H9 (cell line): ENCODE measurements around the gene CCNI2. TPM values are rescaled to one million over a fixed set of nuclear protein-coding genes. Genes with fewer than 3 reads are reported as not detected.

ENCODE experiments used
- DNase-seq: peaks from one replicate; pipeline ENCODE4 v3.0.0-alpha.2; 2017
- H2AFZ ChIP-seq: one replicate; pipeline ENCODE4 v1.6.1; 2013; ENCODE audit warnings: mild to moderate bottlenecking, low read length, control low read depth, moderate library complexity
- H2AK5ac ChIP-seq: 2 replicates; pipeline ENCODE4 v1.6.1; 2013; ENCODE audit warnings: low read length, control low read depth, mixed read lengths; ENCODE audit not compliant: insufficient read length
- H2BK120ac ChIP-seq: one replicate; pipeline ENCODE4 v1.6.1; 2013; ENCODE audit warnings: low read depth, mild to moderate bottlenecking, low read length, control low read depth, inconsistent platforms; ENCODE audit not compliant: poor library complexity, severe bottlenecking
- H2BK12ac ChIP-seq: 2 replicates; pipeline ENCODE4 v1.6.1; 2013; ENCODE audit warnings: low read length, control low read depth, mixed read lengths, low read depth; ENCODE audit not compliant: insufficient read length
- H2BK15ac ChIP-seq: 2 replicates; pipeline ENCODE4 v1.6.1; 2013; ENCODE audit warnings: low read depth, low read length, control low read depth
- H2BK20ac ChIP-seq: one replicate; pipeline ENCODE4 v1.6.1; 2013; ENCODE audit warnings: low read depth, mild to moderate bottlenecking, low read length, control low read depth, inconsistent platforms; ENCODE audit not compliant: poor library complexity, severe bottlenecking
- H2BK5ac ChIP-seq: 2 replicates; pipeline ENCODE4 v1.6.1; 2013; ENCODE audit warnings: low read length, control low read depth, mixed read lengths; ENCODE audit not compliant: insufficient read length
- H3K14ac ChIP-seq: 2 replicates; pipeline ENCODE4 v1.6.1; 2013; ENCODE audit warnings: low read length, control low read depth; ENCODE audit not compliant: insufficient read depth
- H3K18ac ChIP-seq: 2 replicates; pipeline ENCODE4 v1.6.1; 2013; ENCODE audit warnings: low read depth, mild to moderate bottlenecking, mixed read lengths, low read length, control low read depth; ENCODE audit not compliant: insufficient read length
- H3K23ac ChIP-seq: 2 replicates; pipeline ENCODE4 v1.6.1; 2013; ENCODE audit warnings: low read length, control low read depth, mixed read lengths, low read depth; ENCODE audit not compliant: insufficient read length
- H3K23me2 ChIP-seq: 2 replicates; pipeline ENCODE4 v1.6.1; 2013; ENCODE audit warnings: low read depth, mild to moderate bottlenecking, mixed read lengths, low read length, control low read depth; ENCODE audit not compliant: insufficient read length, poor library complexity, severe bottlenecking
- H3K27ac ChIP-seq: 2 replicates; pipeline ENCODE4 v1.5.1; 2013; ENCODE audit warnings: low read length, control low read depth, mixed read lengths, low read depth; ENCODE audit not compliant: insufficient read length
- H3K27me3 ChIP-seq: 2 replicates; pipeline ENCODE4 v1.6.1; 2013; ENCODE audit warnings: low read length, control low read depth, inconsistent platforms; ENCODE audit not compliant: insufficient read depth
- H3K4ac ChIP-seq: 2 replicates; pipeline ENCODE4 v1.6.1; 2013; ENCODE audit warnings: low read depth, mild to moderate bottlenecking, control low read depth, inconsistent platforms, low read length, moderate library complexity
- H3K4me1 ChIP-seq: 2 replicates; pipeline ENCODE4 v1.6.1; 2013; ENCODE audit warnings: low read length, control low read depth, inconsistent platforms; ENCODE audit not compliant: insufficient read depth
- H3K4me2 ChIP-seq: 2 replicates; pipeline ENCODE4 v1.6.1; 2013; ENCODE audit warnings: low read length, control low read depth, mixed read lengths; ENCODE audit not compliant: insufficient read length, insufficient read depth
- H3K56ac ChIP-seq: 2 replicates; pipeline ENCODE4 v1.6.1; 2013; ENCODE audit warnings: low read depth, mild to moderate bottlenecking, mixed read lengths, low read length, control low read depth; ENCODE audit not compliant: insufficient read length
- H3K79me1 ChIP-seq: 2 replicates; pipeline ENCODE4 v1.6.1; 2013; ENCODE audit warnings: low read depth, mild to moderate bottlenecking, moderate library complexity, low read length, control low read depth, inconsistent platforms; ENCODE audit not compliant: insufficient read depth, poor library complexity, severe bottlenecking
- H3K79me2 ChIP-seq: 2 replicates; pipeline ENCODE4 v1.6.1; 2013; ENCODE audit warnings: low read length, control low read depth, inconsistent platforms; ENCODE audit not compliant: insufficient read depth
- H3K9ac ChIP-seq: 2 replicates; pipeline ENCODE4 v1.6.1; 2013; ENCODE audit warnings: low read length, control low read depth, mixed read lengths; ENCODE audit not compliant: insufficient read length; ENCODE audit errors: extremely low read depth
- H3K9me3 ChIP-seq: one replicate; pipeline ENCODE4 v1.6.1; 2013; ENCODE audit warnings: low read depth, low read length, inconsistent platforms; ENCODE audit not compliant: control insufficient read depth
- H3T11ph ChIP-seq: one replicate; pipeline ENCODE4 v1.6.1; 2013; ENCODE audit warnings: mild to moderate bottlenecking, low read length, control low read depth, inconsistent platforms
- H4K20me1 ChIP-seq: one replicate; pipeline ENCODE4 v1.6.1; 2013; ENCODE audit not compliant: control insufficient read depth, insufficient read length, insufficient read depth
- H4K5ac ChIP-seq: 2 replicates; pipeline ENCODE4 v1.6.1; 2013; ENCODE audit warnings: low read depth, mild to moderate bottlenecking, mixed read lengths, low read length, control low read depth; ENCODE audit not compliant: insufficient read length
- H4K8ac ChIP-seq: replicated peaks from 2 replicates; pipeline ENCODE4 v1.6.1; 2013; ENCODE audit warnings: low read length, control low read depth, mixed read lengths, low read depth; ENCODE audit not compliant: insufficient read length
- H4K91ac ChIP-seq: 2 replicates; pipeline ENCODE4 v1.6.1; 2013; ENCODE audit warnings: low read depth, mild to moderate bottlenecking, moderate library complexity, mixed read lengths, low read length, control low read depth; ENCODE audit not compliant: insufficient read length
- H3K27ac Mint-ChIP-seq, 3 experiments: 2 replicates in 2 of 3; 3 replicates in 1 of 3; pipeline ENCODE4 v1.8.0; 2020 to 2021; ENCODE audit warnings: mixed read lengths in 3 of 3, mild to moderate bottlenecking in 1 of 3, moderate library complexity in 1 of 3
- H3K27me3 Mint-ChIP-seq: 2 replicates; pipeline ENCODE4 v1.8.0; 2021; ENCODE audit warnings: low read depth, mild to moderate bottlenecking, moderate library complexity, mixed read lengths
- H3K36me3 Mint-ChIP-seq, 3 experiments: 2 replicates in 2 of 3; 3 replicates in 1 of 3; pipeline ENCODE4 v1.8.0; 2020 to 2021; ENCODE audit warnings: low read depth in 3 of 3, mixed read lengths in 3 of 3; ENCODE audit not compliant: insufficient read depth in 1 of 3
- H3K4me1 Mint-ChIP-seq, 2 experiments: 2 replicates each; pipeline ENCODE4 v1.8.0; 2020; ENCODE audit warnings: mixed read lengths in 2 of 2
- H3K4me3 Mint-ChIP-seq, 2 experiments: 2 replicates in 1 of 2; 3 replicates in 1 of 2; pipeline ENCODE4 v1.8.0; 2020 to 2021; ENCODE audit warnings: mild to moderate bottlenecking in 2 of 2, mixed read lengths in 2 of 2, moderate library complexity in 1 of 2
- H3K9me3 Mint-ChIP-seq, 2 experiments: 2 replicates in 1 of 2; 3 replicates in 1 of 2; pipeline ENCODE4 v1.8.0; 2020; ENCODE audit warnings: mild to moderate bottlenecking in 2 of 2, mixed read lengths in 2 of 2, moderate library complexity in 1 of 2
- WGBS: extraction: QIAGEN DNeasy Blood & Tissue Kit; methylation state at CpG from one replicate; pipeline ENCODE4 v1.1.7; 2013; ENCODE audit warnings: missing lambda C conversion rate, low lambda C conversion rate, mixed read lengths; ENCODE audit not compliant: insufficient read length; ENCODE audit errors: extremely low coverage; 5-methylcytosine and 5-hydroxymethylcytosine counted together
- total RNA-seq: library from RNA; stranded (reverse); gene quantifications from 2 replicates; pipeline ENCODE4 v1.2.1, GENCODE V29; 2021
- TF ChIP-seq, protein P1 (sequence below): fragments of 200-600 bp; sonication (generic); conservative IDR thresholded peaks from 3 replicates; pipeline ENCODE4 v1.8.0; 2021; ENCODE audit warnings: antibody characterized with exemption, mild to moderate bottlenecking

Gene CCNI2
- total RNA-seq, 1 experiment from 2014 or later = 0.57 TPM

DNA sequence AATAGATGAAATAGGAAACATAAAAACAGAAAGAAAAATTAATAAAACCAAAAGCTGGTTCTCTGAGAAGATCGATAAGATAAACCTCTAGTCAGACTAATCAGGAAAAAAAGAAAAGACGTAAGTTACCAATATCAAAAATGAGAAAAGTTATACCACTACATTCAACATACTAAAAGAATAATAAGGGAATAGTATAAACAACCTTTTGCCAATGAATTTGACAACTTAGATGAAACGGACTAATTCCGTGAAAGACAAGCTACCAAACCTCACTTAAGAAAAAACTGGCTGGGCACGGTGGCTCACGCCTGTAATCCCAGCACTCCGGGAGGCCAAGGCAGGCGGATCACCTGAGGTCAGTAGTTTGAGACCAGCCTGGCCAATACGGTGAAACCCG is 17.3 kb upstream of the CCNI2 start:
- H3K27ac Mint-ChIP-seq = peak overlapping the region in 1 of 3 experiments; percentile 27; a peak in 1 of 7 replicates
- Histone ChIP-seq H3K4me1 (no peaks in the 10 kb centered on the region), H3T11ph (no peak overlapping the region), H3K18ac (no peak overlapping the region), H3K27ac (no peak overlapping the region), H2BK20ac (no peak overlapping the region), H3K23ac (no peak overlapping the region), H3K14ac (no peak overlapping the region), H3K9me3 (no peaks in the 10 kb centered on the region), H2AK5ac (no peak overlapping the region), H3K4ac (no peak overlapping the region), H3K4me2 (no peak overlapping the region), H2AFZ (no peak overlapping the region), H3K23me2 (no peaks in the 10 kb centered on the region), H4K20me1 (no peaks in the 10 kb centered on the region), H4K8ac (no peak overlapping the region), H4K91ac (no peak overlapping the region), H2BK15ac (no peak overlapping the region), H3K56ac (no peak overlapping the region), H4K5ac (no peak overlapping the region), H3K9ac (no peak overlapping the region), H2BK120ac (no peak overlapping the region), H3K27me3 (no peaks in the 10 kb centered on the region), H3K79me2 (no peaks in the 10 kb centered on the region), H3K79me1 (no peaks in the 10 kb centered on the region), H2BK12ac (no peak overlapping the region), H2BK5ac (no peak overlapping the region)
- no peak overlapping the region for H3K4me3 Mint-ChIP-seq
- no peaks in the 10 kb centered on the region for H3K27me3 Mint-ChIP-seq
- H3K9me3 Mint-ChIP-seq = no peaks in the 10 kb centered on the region
- H3K4me1 Mint-ChIP-seq = no peaks in the 10 kb centered on the region
- peaks cover 0 to 6% (median 5%) of the 10 kb centered on the region in 3 experiments; a peak in 2 of 7 replicates for H3K36me3 Mint-ChIP-seq
- no CpG with 5 or more reads among the region's 10 CpGs for WGBS
- TF ChIP-seq, protein P1, sequence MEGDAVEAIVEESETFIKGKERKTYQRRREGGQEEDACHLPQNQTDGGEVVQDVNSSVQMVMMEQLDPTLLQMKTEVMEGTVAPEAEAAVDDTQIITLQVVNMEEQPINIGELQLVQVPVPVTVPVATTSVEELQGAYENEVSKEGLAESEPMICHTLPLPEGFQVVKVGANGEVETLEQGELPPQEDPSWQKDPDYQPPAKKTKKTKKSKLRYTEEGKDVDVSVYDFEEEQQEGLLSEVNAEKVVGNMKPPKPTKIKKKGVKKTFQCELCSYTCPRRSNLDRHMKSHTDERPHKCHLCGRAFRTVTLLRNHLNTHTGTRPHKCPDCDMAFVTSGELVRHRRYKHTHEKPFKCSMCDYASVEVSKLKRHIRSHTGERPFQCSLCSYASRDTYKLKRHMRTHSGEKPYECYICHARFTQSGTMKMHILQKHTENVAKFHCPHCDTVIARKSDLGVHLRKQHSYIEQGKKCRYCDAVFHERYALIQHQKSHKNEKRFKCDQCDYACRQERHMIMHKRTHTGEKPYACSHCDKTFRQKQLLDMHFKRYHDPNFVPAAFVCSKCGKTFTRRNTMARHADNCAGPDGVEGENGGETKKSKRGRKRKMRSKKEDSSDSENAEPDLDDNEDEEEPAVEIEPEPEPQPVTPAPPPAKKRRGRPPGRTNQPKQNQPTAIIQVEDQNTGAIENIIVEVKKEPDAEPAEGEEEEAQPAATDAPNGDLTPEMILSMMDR = no peak
- DNase-seq = no peak
